GM12892 (cell line): ENCODE results near the gene CMAS.

Source experiments
- POLR2A ChIP-seq: IDR thresholded peaks from 2 replicates; pipeline ENCODE4 v1.6.1; 2011; ENCODE audit warnings: low read depth, low read length, control low read depth
- POLR2AphosphoS5 ChIP-seq: IDR thresholded peaks from 2 replicates; pipeline ENCODE4 v1.6.1; 2011; ENCODE audit warnings: low read depth, low read length, control low read depth
- TAF1 ChIP-seq: IDR thresholded peaks from 2 replicates; pipeline ENCODE4 v1.6.1; 2011; ENCODE audit warnings: low read depth, mild to moderate bottlenecking, control low read depth, low read length, borderline replicate concordance

- no peak for TF ChIP-seq POLR2A
- no peak for TF ChIP-seq POLR2AphosphoS5
- TF ChIP-seq TAF1 = no peak
These were observed 47.2 kb upstream of the CMAS start for GRCh38 chr12:21998782-21999181.
